DMS53 treated with DMSO at 0.1 percent for 48 hours (cell line): ENCODE results near the gene TCP10L.
"Not testable (repeated sequence)": the region's sequence is repeated elsewhere in the genome, so short reads cannot be mapped to it uniquely, and the experiment has no call there.

Experiments
- DNase-seq: peaks from one replicate; lab custom pipeline; 2025; ENCODE audit not compliant: unreplicated experiment; lab: John Stamatoyannopoulos, UW

TCP10L gene

GRCh38 chr21:32558106-32558505, 27.2 kb downstream of the TCP10L start:
- DNase-seq = no peak

- no peak for DNase-seq
Observed at GRCh38 chr21:32554832-32555638, 30.3 kb downstream of the TCP10L start.

- no peak for DNase-seq
Observed at GRCh38 chr21:32549886-32550285, 35.4 kb downstream of the TCP10L start.

GRCh38 chr21:32549440-32549839, 35.9 kb downstream of the TCP10L start:
- DNase-seq = no peak

- no peak for DNase-seq
Observed at GRCh38 chr21:32548978-32549377, 36.3 kb downstream of the TCP10L start.

- no peak for DNase-seq
Observed at GRCh38 chr21:32547018-32547417, 38.3 kb downstream of the TCP10L start.

GRCh38 chr21:32545948-32546441, 39.3 kb downstream of the TCP10L start:
- DNase-seq = no peak

GRCh38 chr21:32544697-32545096, 40.6 kb downstream of the TCP10L start:
- DNase-seq = no peak

GRCh38 chr21:32543975-32544374, 41.3 kb downstream of the TCP10L start:
- no peak for DNase-seq

- DNase-seq = not testable (repeated sequence)
Observed at GRCh38 chr21:32543056-32543455, 42.3 kb downstream of the TCP10L start.

GRCh38 chr21:32539378-32539777, 45.9 kb downstream of the TCP10L start:
- no peak for DNase-seq

GRCh38 chr21:32538147-32538792, 47.1 kb downstream of the TCP10L start:
- no peak for DNase-seq

GRCh38 chr21:32537569-32537881, 47.8 kb downstream of the TCP10L start:
- DNase-seq = no peak

GRCh38 chr21:32535612-32536011, 49.7 kb downstream of the TCP10L start:
- no peak for DNase-seq

- DNase-seq = no peak
Observed at GRCh38 chr21:32534113-32534512, 51.2 kb downstream of the TCP10L start.

- no peak for DNase-seq
Observed at GRCh38 chr21:32533611-32534010, 51.7 kb downstream of the TCP10L start.

GRCh38 chr21:32533053-32533452, 52.3 kb downstream of the TCP10L start:
- DNase-seq = no peak

- no peak for DNase-seq
Observed at GRCh38 chr21:32532636-32533035, 52.7 kb downstream of the TCP10L start.

- not testable (repeated sequence) for DNase-seq
Observed at GRCh38 chr21:32531561-32531960, 53.8 kb downstream of the TCP10L start.

- not testable (repeated sequence) for DNase-seq
Observed at GRCh38 chr21:32530809-32531208, 54.5 kb downstream of the TCP10L start.

- DNase-seq = no peak
Observed at GRCh38 chr21:32529679-32530078, 55.6 kb downstream of the TCP10L start.

GRCh38 chr21:32525282-32525681, 60.0 kb downstream of the TCP10L start:
- DNase-seq = no peak
